Measurements from ENCODE around the gene CELF6. TPM values are rescaled to one million over a fixed set of nuclear protein-coding genes. Genes with fewer than 3 reads are reported as not detected.
A peak's percentile ranks its signal among the peaks of the same experiment; 100 is the strongest.

The CELF6 gene
- total RNA-seq, 2 donors from 2014 or later = 0.37 to 0.48 TPM

GRCh38 chr15:72338148-72338547 lies 18.2 kb upstream of the CELF6 start:
- H3K27ac Mint-ChIP-seq = no peak overlapping the region
- DNase-seq (ENCODE audit: low spot score in 2 of 2) (no peak), ATAC-seq (no peak)
- H3K9me3 Mint-ChIP-seq = no peaks in the 10 kb centered on the region
- no peaks in the 10 kb centered on the region for H3K36me3 Mint-ChIP-seq

GRCh38 chr15:72334842-72335241 lies 14.9 kb upstream of the CELF6 start:
- Mint-ChIP-seq H3K36me3 (no peaks in the 10 kb centered on the region), H3K9me3 (no peaks in the 10 kb centered on the region), H3K27ac (no peak overlapping the region)
- no peak for ATAC-seq
- no peak for DNase-seq (ENCODE audit: low spot score in 2 of 2)

GRCh38 chr15:72331021-72331420 lies 11.1 kb upstream of the CELF6 start:
- ATAC-seq (no peak), DNase-seq (ENCODE audit: low spot score in 2 of 2) (no peak)
- Mint-ChIP-seq H3K9me3 (no peaks in the 10 kb centered on the region), H3K27ac (no peak overlapping the region), H3K36me3 (peaks cover 0 to 13% of the 10 kb centered on the region in 2 donors)

- ATAC-seq (no peak), DNase-seq (ENCODE audit: low spot score in 2 of 2) (no peak)
- Mint-ChIP-seq H3K27ac (no peak overlapping the region), H3K9me3 (peaks cover 0 to 5% of the 10 kb centered on the region in 2 donors), H3K36me3 (peaks cover 17 to 24% of the 10 kb centered on the region in 2 donors)
Measured at GRCh38 chr15:72323752-72324151, 3.8 kb upstream of the CELF6 start.

- peak overlapping the region in 1 of 2 donors; percentile 49 for H3K27ac Mint-ChIP-seq
- DNase-seq (ENCODE audit: low spot score in 2 of 2) (peak in 1 of 2 donors; percentile 67), ATAC-seq (peak; percentile 57 to 64)
- peaks cover 7 to 17% of the 10 kb centered on the region in 2 donors for H3K36me3 Mint-ChIP-seq
- H3K9me3 Mint-ChIP-seq = peaks cover 0 to 2% of the 10 kb centered on the region in 2 donors
Measured at GRCh38 chr15:72319360-72319984, 485 bp downstream of the CELF6 start.

GRCh38 chr15:72318408-72318942 lies 1.5 kb downstream of the CELF6 start:
- Mint-ChIP-seq H3K27ac (peak overlapping the region in 1 of 2 donors; percentile 49), H3K36me3 (peaks cover 0 to 9% of the 10 kb centered on the region in 2 donors), H3K9me3 (no peaks in the 10 kb centered on the region)
- DNase-seq (ENCODE audit: low spot score in 2 of 2) (no peak), ATAC-seq (no peak)

- ATAC-seq = no peak
- no peak for DNase-seq (ENCODE audit: low spot score in 2 of 2)
- H3K36me3 Mint-ChIP-seq = peaks cover 0 to 9% of the 10 kb centered on the region in 2 donors
- H3K27ac Mint-ChIP-seq = no peak overlapping the region
- H3K9me3 Mint-ChIP-seq = no peaks in the 10 kb centered on the region
Measured at GRCh38 chr15:72315706-72316370, 4.1 kb downstream of the CELF6 start.

- DNase-seq (ENCODE audit: low spot score in 2 of 2) (no peak), ATAC-seq (no peak)
- Mint-ChIP-seq H3K27ac (no peak overlapping the region), H3K36me3 (peaks cover 0 to 4% of the 10 kb centered on the region in 2 donors), H3K9me3 (no peaks in the 10 kb centered on the region)
Measured at GRCh38 chr15:72313881-72314280, 6.1 kb downstream of the CELF6 start.

- DNase-seq (ENCODE audit: low spot score in 2 of 2) (no peak), ATAC-seq (no peak)
- H3K27ac Mint-ChIP-seq = no peak overlapping the region
- no peaks in the 10 kb centered on the region for H3K9me3 Mint-ChIP-seq
- H3K36me3 Mint-ChIP-seq = no peaks in the 10 kb centered on the region
Measured at GRCh38 chr15:72313448-72313840, 6.5 kb downstream of the CELF6 start.

GRCh38 chr15:72312605-72313447 lies 7.1 kb downstream of the CELF6 start:
- DNase-seq (ENCODE audit: low spot score in 2 of 2) (peak in 1 of 2 donors; percentile 63), ATAC-seq (peak; percentile 93 to 96)
- Mint-ChIP-seq H3K27ac (no peak overlapping the region), H3K9me3 (no peaks in the 10 kb centered on the region), H3K36me3 (no peaks in the 10 kb centered on the region)

- DNase-seq (ENCODE audit: low spot score in 2 of 2) = no peak
- ATAC-seq = no peak
- Mint-ChIP-seq H3K36me3 (no peaks in the 10 kb centered on the region), H3K9me3 (no peaks in the 10 kb centered on the region), H3K27ac (peak overlapping the region in 1 of 2 donors; percentile 20)
Measured at GRCh38 chr15:72307026-72307425, 12.9 kb downstream of the CELF6 start.

GRCh38 chr15:72306211-72306785 lies 13.7 kb downstream of the CELF6 start:
- ATAC-seq (peak; percentile 45 to 87), DNase-seq (ENCODE audit: low spot score in 2 of 2) (peak in 1 of 2 donors; percentile 14)
- Mint-ChIP-seq H3K27ac (peak overlapping the region in 1 of 2 donors; percentile 20), H3K9me3 (no peaks in the 10 kb centered on the region), H3K36me3 (no peaks in the 10 kb centered on the region)

GRCh38 chr15:72304596-72304995 lies 15.4 kb downstream of the CELF6 start:
- H3K27ac Mint-ChIP-seq = peak overlapping the region; percentile 1 to 53
- no peak for DNase-seq (ENCODE audit: low spot score in 2 of 2)
- no peaks in the 10 kb centered on the region for H3K36me3 Mint-ChIP-seq
- no peaks in the 10 kb centered on the region for H3K9me3 Mint-ChIP-seq
- no peak for ATAC-seq

GRCh38 chr15:72302955-72303354 lies 17.0 kb downstream of the CELF6 start:
- DNase-seq (ENCODE audit: low spot score in 2 of 2) (no peak), ATAC-seq (no peak)
- H3K9me3 Mint-ChIP-seq = no peaks in the 10 kb centered on the region
- no peaks in the 10 kb centered on the region for H3K36me3 Mint-ChIP-seq
- H3K27ac Mint-ChIP-seq = peak overlapping the region in 1 of 2 donors; percentile 33

GRCh38 chr15:72289597-72290325 lies 30.2 kb downstream of the CELF6 start:
- no peaks in the 10 kb centered on the region for H3K36me3 Mint-ChIP-seq
- no peak for DNase-seq (ENCODE audit: low spot score in 2 of 2)
- no peaks in the 10 kb centered on the region for H3K9me3 Mint-ChIP-seq
- H3K27ac Mint-ChIP-seq = no peak overlapping the region
- ATAC-seq = no peak

All from activated naive CD4-positive, alpha-beta T cell treated with anti-CD3 and anti-CD28 coated beads, Interleukin-2, amount 50 U/mL, for 72 hours (primary cell).